Thoracic aorta (tissue), 2 donors: ENCODE results near the gene ANO4. TPM values are rescaled to one million over a fixed set of nuclear protein-coding genes. Genes with fewer than 3 reads are reported as not detected.

Source experiments
- ATAC-seq: fragments of 150-250 bp; one replicate; pipeline ENCODE4 v1.8.0; 2017; ENCODE audit warnings: low read depth; ENCODE audit not compliant: insufficient number of reproducible peaks, low FRiP score
- DNase-seq: peaks from one replicate; pipeline ENCODE4 v3.0.0-alpha.2; 2020; ENCODE audit warnings: low spot score
- H3K27ac ChIP-seq, 2 donors: fragments of 200-600 bp; sonication (generic); 1 replicate in 1 of 2; 2 replicates in 1 of 2; pipeline ENCODE4 v1.5.1; 2016; ENCODE audit warnings: mild to moderate bottlenecking in 2 of 2, moderate library complexity in 2 of 2
- H3K27me3 ChIP-seq: fragments of 200-600 bp; sonication (generic); replicated peaks from 2 replicates; pipeline ENCODE4 v1.6.0; 2016; ENCODE audit warnings: mild to moderate bottlenecking; ENCODE audit not compliant: insufficient read depth
- H3K36me3 ChIP-seq: fragments of 200-600 bp; sonication (generic); one replicate; pipeline ENCODE4 v1.5.1; 2016
- H3K4me1 ChIP-seq, 2 donors: fragments of 200-600 bp; sonication (generic); 1 replicate in 1 of 2; 2 replicates in 1 of 2; pipeline versions ENCODE4 v1.5.1 to v1.6.0; 2016; ENCODE audit warnings: low read depth in 2 of 2, mild to moderate bottlenecking in 1 of 2; ENCODE audit not compliant: control insufficient read depth in 1 of 2
- H3K4me3 ChIP-seq: fragments of 200-600 bp; sonication (generic); 2 replicates; pipeline ENCODE4 v1.5.1; 2016; ENCODE audit warnings: mild to moderate bottlenecking
- H3K9me3 ChIP-seq: fragments of 200-600 bp; sonication (generic); 2 replicates; pipeline ENCODE4 v1.5.1; 2016
- CTCF ChIP-seq: fragments of 200-600 bp; sonication (generic); IDR thresholded peaks from one replicate; pipeline ENCODE4 v1.5.1; 2019; ENCODE audit warnings: antibody characterized with exemption
- total RNA-seq, 2 donors: library from RNA; depleted of rRNA; stranded (reverse); fragments of >200 nt; gene quantifications; one replicate each; pipeline versions ENCODE4 v1.1.0 to v1.2.3, GENCODE V29; 2016

Gene ANO4
- total RNA-seq, 2 donors from 2014 or later: not detected

- DNase-seq: no peak
- no peaks in the 10 kb centered on the region for H3K36me3 ChIP-seq
- no peak for TF ChIP-seq CTCF
- H3K9me3 ChIP-seq: peaks cover 4% of the 10 kb centered on the region
- no peak for ATAC-seq
- H3K27ac ChIP-seq: no peak overlapping the region
- H3K4me3 ChIP-seq: no peak overlapping the region
- no peaks in the 10 kb centered on the region for H3K4me1 ChIP-seq
- H3K27me3 ChIP-seq: no peaks in the 10 kb centered on the region
These were observed 210.3 kb downstream of the ANO4 start for GRCh38 chr12:101004898-101005297.

- no peaks in the 10 kb centered on the region for H3K4me1 ChIP-seq
- no peak overlapping the region for H3K4me3 ChIP-seq
- DNase-seq (no peak), ATAC-seq (no peak)
- H3K36me3 ChIP-seq: no peaks in the 10 kb centered on the region
- H3K27ac ChIP-seq: no peak overlapping the region
- no peak for TF ChIP-seq CTCF
- no peaks in the 10 kb centered on the region for H3K27me3 ChIP-seq
- H3K9me3 ChIP-seq: peaks cover 4% of the 10 kb centered on the region
These were observed 214.7 kb downstream of the ANO4 start for GRCh38 chr12:101009274-101009673.

- TF ChIP-seq CTCF: no peak
- Histone ChIP-seq H3K36me3 (no peaks in the 10 kb centered on the region), H3K4me3 (no peak overlapping the region), H3K4me1 (no peaks in the 10 kb centered on the region), H3K9me3 (peaks cover 4% of the 10 kb centered on the region), H3K27me3 (no peaks in the 10 kb centered on the region), H3K27ac (no peak overlapping the region)
- DNase-seq (no peak), ATAC-seq (no peak)
These were observed 216.3 kb downstream of the ANO4 start for GRCh38 chr12:101010896-101011295.

GRCh38 chr12:101013993-101014392, 219.4 kb downstream of the ANO4 start:
- Histone ChIP-seq H3K9me3 (no peaks in the 10 kb centered on the region), H3K4me1 (no peaks in the 10 kb centered on the region), H3K36me3 (no peaks in the 10 kb centered on the region), H3K27ac (no peak overlapping the region), H3K27me3 (no peaks in the 10 kb centered on the region), H3K4me3 (no peak overlapping the region)
- DNase-seq (no peak), ATAC-seq (no peak)
- no peak for TF ChIP-seq CTCF

GRCh38 chr12:101015044-101015443, 220.5 kb downstream of the ANO4 start:
- TF ChIP-seq CTCF: no peak
- Histone ChIP-seq H3K27me3 (no peaks in the 10 kb centered on the region), H3K9me3 (no peaks in the 10 kb centered on the region), H3K27ac (no peak overlapping the region), H3K4me3 (no peak overlapping the region), H3K36me3 (no peaks in the 10 kb centered on the region), H3K4me1 (no peaks in the 10 kb centered on the region)
- DNase-seq: no peak
- ATAC-seq: no peak
